Measurements from ENCODE around the gene FOXL2.

The FOXL2 gene

DNA sequence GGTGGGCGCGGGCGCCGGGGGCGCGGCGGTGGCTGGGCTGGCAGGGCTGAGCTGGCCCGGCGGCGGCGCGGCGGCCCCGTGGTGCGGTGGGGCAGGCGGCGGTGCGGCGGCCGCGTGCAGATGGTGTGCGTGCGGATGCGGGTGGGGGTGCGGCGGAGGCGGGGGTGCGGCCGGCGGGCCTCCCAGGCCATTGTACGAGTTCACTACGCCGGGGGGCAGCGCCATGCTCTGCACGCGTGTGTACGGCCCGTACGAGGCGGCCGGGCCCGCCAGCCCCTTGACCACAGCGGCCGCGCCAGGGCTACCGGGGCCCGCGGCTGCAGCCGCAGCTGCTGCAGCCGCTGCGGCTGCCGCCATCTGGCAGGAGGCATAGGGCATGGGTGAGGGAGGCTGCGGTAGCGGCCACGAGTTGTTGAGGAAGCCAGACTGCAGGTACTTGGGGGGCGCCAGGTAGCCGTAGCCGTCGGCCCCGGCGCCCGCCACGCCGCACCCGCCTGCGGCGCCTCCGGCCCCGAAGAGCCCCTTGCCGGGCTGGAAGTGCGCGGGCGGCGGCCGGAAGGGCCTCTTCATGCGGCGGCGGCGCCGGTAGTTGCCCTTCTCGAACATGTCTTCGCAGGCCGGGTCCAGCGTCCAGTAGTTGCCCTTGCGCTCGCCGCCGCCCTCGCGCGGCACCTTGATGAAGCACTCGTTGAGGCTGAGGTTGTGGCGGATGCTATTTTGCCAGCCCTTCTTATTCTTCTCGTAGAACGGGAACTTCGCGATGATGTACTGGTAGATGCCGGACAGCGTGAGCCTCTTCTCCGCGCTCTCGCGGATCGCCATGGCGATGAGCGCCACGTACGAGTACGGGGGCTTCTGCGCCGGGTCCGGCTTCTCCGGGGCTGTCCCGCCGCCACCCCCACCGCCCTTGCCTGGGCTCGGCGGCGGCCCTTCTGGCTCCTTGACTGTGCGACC lies 951 bp downstream of the FOXL2 start:
- DNase-seq = no peak

DNA sequence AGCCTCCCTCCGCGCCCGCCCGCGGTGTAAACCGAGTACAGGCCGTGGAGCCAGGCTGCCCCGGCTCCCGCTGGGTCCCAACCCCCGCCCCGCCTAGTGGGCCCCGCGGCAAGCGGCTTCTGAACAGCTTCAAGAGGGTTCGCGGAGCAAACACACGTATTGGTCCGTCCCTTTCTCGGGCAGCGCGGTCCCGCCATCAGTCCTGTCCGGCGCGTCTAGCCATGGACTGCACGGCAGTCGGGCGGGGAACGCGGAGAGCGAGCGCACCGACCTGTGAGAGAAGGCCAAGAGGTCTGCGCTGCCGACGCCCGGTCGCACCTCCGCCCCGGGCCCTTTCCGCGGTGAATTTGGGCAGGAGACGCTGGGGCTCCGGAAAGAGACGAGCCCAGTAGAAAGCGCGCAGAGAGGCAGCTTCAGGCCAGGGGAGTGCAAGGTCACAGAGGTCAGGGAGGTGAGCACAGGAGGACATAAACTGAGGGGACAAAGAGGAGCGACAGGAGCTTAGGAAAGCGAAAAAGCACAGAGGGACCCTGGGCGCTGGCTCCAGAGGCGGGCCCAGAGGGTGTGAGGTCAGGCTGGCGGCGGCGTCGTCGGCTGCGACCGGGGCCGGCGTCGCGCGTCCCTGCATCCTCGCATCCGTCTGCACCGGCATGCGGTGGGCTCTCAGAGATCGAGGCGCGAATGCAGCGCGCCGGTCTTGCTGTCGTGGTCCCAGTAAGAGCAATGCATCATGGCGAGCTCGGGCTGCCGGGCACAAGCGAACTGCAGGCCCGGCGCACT lies 1.8 kb downstream of the FOXL2 start:
- no peak for DNase-seq

- no peak for DNase-seq
These were observed 2.3 kb downstream of the FOXL2 start for GRCh38 chr3:138944654-138944928.

GRCh38 chr3:138943724-138944653 lies 2.9 kb downstream of the FOXL2 start:
- DNase-seq = no peak

DNA sequence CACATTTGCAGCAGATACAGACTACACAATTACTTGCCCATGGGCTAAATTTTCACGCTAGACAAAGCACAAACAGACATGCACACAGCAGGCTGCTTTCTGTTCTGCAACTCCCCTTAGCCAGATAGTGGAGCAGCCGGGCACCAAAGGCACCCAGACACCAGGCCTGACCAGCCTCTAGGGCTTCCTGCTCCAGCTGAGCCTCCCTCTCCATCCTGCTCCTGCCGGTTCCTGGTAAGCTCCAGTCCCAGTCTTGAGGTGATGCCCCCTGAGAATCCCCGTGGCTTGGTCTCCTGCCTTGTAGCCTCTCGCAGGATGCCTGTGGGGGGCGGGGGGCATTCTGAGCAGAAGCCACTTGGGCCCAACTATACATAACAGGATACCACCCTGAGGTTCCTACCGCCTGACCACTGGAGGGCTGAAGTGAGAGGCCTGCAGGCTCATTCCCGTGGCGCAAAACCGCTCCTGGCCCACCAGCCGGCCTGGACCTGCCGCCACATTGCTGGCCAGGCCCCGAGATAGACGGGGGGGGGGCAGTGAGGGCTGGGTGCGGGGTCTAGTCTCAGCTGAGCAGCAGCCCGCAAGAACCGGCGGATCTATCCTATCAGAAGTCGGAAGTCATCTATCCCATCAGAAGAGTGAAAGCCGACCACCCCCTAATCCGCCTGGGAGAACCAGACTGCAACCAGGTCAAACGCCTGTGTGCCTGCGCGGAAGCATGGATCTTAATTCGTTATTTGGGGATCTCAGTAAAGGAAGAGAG lies 3.9 kb downstream of the FOXL2 start:
- no peak for DNase-seq

DNA sequence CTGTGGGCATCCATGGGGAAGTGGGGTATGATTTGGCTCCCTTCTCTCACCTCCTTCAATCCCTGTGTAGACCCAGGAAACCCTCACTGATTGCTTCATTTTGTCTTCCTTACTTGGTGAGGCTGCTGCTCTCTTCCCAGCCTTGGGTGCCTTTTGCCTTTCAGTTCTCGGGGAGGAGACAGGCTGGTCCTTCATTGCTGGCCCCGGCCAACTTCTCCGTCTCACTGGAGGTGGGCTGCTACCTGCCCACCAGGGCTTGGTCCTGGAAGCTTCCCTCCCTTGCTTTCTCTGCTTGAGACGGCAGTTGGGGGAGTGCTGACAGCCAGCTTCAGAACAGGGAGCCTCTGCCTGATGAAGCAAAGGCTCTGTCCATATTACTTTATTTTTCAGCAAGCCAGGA lies 4.7 kb downstream of the FOXL2 start:
- no peak for DNase-seq

DNA sequence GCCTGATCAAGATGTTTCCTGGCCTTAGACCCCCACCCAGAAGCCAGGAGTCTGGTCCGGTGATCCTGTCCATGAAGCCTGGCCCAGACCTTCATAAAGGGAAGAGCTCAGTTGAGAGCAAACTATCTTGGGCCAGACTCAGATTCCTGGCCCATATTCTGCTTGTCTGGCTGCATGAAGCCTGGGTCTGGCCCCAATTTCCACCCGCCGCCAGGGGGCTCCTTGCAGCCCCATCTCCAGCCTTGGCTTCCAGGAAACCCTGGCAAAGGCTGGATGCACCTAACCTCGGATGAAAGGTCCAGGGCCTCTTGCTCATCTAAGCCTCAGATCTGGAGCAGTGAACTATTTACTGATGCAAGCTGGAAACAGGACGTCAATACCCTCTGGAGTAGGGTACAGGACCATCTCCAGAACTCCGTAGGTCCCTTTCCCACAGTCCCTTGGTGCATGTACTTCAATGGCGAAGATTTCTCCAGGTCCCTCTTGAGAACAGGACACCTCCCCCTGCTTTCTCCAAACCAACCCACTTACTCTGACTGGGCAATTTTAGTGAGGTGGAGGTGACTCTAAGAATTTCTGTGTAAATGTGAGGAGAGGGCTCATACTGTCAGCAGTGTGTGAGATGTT lies 5.6 kb downstream of the FOXL2 start:
- no peak for DNase-seq

GRCh38 chr3:138940446-138940845 lies 6.5 kb downstream of the FOXL2 start:
- no peak for DNase-seq

- DNase-seq = no peak
These were observed 7.2 kb downstream of the FOXL2 start for GRCh38 chr3:138939561-138940241.

GRCh38 chr3:138938877-138939560 lies 7.9 kb downstream of the FOXL2 start:
- DNase-seq = no peak

DNA sequence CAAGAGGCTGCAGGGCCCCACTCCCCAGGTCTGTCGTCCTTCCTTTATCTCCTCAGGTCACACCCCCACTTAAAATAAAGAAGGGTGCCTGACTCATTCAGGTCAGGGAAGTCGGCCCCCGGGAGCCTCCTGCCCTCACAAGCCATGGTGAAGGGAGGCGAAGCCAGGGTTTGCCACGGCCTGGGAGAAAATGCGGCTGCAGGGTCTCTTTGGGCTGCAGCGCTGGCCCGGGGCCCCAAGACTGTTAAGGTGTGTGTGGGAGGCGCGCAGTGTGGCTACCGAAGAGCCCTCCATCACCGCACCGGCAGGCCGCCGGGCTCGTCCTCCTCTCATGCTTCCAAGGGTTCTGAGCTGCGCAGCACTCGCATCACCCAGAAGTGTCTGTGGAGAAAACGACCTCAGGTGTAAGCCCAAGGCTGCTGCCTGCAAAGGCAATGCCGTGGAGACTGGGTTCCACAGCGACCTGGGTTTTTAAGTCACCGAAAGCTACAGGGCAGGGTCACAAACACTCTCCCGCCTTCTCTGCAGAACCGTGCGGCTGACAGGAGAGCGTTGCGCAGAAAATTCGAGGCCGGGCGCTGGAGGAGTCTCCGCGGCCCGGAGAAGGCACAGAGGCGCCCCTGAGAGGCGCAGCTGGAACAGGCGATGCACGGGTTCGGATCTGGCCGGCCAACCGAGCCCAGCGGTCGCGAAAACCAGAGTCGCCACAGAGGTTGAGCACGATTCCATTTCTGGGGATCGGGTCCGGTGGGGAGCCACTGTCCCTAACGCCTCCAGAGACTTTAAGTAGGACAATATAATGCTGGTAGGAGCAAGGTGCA lies 8.7 kb downstream of the FOXL2 start:
- peak in 1 of 14 donors; percentile 11 for DNase-seq

GRCh38 chr3:138937690-138938055 lies 9.3 kb downstream of the FOXL2 start:
- no peak for DNase-seq

DNA sequence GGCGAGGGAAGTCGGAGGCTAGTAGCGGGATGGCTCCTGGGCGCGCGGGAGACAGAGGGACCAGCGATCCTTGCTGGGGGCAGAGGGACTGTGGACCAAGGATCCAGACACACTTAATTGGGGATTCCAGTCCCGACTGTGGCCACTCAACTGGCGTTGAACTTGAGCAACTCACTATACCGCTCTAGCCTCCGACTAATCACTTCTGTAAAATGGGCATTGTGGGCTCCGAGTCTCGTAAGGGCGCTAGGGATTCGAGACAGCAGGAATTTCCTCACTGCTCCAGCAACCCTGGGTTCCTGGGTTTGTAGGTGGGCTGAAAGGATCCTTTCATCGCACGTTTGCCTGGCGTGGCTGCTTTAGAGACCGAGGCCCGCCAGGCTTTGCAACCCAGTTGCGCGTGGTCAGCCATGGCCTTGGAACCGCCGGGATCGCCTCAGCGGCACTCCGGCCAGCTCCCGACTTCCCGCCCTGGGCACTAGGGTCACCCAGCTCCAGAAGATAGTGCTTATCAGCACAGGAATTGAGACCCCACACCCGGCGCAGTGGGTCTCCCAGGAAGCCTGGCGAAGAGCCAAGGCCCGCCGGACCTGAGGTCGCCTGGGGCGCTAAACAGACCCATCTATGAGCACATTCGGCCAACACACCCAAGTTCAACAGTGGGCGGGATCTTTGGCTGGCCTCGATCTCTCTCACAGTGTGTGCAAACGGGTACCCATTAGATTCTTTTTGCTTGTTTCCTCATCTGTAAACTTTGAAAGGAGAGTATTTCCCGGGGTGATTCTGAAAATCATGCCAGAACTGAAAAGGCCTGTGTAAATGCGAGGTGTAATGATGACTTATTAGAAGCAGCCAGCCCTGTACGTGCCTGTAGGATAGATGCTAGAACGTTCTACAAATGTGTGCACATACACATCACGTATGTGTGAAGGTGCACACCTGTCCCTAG lies 9.9 kb downstream of the FOXL2 start:
- DNase-seq = peak in 1 of 14 donors; percentile 4

DNA sequence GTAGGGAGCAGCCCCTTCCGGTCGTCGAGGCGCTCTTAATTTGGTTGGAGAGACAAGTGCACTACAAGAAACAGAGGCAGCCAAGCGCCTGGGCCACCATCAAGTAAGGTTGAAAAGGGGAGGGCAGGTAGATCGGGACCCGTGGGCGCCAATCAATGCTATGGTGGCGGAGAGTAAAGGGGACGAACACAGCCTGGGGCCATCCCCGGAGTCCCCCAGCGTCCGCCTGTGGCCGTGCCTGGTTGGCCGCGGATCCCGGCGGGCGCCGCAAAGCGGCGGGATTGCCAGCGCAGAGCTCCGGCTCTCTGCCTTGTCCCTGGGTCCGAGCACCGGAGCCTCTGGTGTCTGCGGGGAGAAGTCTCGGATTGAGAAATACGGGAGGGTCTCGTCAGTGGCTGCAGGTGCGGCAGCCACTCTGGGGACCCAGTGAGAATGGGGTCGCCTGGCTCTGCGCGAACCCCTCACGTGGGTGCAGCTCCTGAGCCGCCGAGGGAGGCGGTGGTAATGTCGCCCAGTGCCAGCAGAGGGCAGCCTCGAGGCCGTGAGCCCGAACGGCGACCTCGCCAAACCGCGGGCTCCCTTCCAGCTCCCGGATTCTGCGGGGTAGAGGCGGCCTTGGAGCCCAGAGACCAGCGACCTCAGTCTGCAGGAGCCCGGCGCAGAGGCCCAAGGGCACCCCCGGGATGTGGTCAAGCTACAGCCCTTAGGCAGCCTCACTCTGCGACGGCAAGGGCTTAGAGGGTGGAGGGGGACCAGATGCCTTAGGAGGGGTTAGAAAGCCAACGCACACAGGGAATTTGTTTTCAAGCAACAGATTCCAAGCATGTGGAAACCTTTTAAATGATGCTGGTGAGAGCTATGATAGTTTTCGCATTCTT lies 10.8 kb downstream of the FOXL2 start:
- peak in 11 of 14 donors; percentile 6 to 71 (median 40) for DNase-seq

GRCh38 chr3:138935505-138935862 lies 11.5 kb downstream of the FOXL2 start:
- no peak for DNase-seq

- DNase-seq = no peak
These were observed 12.8 kb downstream of the FOXL2 start for GRCh38 chr3:138933981-138934691.

Measured in C1 segment of cervical spinal cord (tissue), 14 donors.